Lung (tissue), 12 donors: ENCODE results near the gene STRADB. TPM values are rescaled to one million over a fixed set of nuclear protein-coding genes. Genes with fewer than 3 reads are reported as not detected.
"Not testable (repeated sequence)": the region's sequence is repeated elsewhere in the genome, so short reads cannot be mapped to it uniquely, and the experiment has no call there.

Experiments used
- ATAC-seq: fragments of 200-7000 bp; cut with Tn5 transposase; one replicate; pipeline ENCODE4 v1.9.1; 2020; ENCODE audit warnings: moderate number of reproducible peaks; ENCODE audit not compliant: insufficient read depth, low FRiP score
- DNase-seq, 3 donors: peaks; one replicate each; pipeline ENCODE4 v3.0.0-alpha.2; 2013 to 2017
- H3K27ac ChIP-seq, 2 donors: one replicate each; pipeline ENCODE4 v1.5.1; 2013; ENCODE audit warnings: mild to moderate bottlenecking in 2 of 2, moderate library complexity in 2 of 2, control low read depth in 1 of 2, inconsistent platforms in 1 of 2, low read depth in 1 of 2, low read length in 1 of 2
- H3K27me3 ChIP-seq, 3 donors: one replicate each; pipeline ENCODE4 v1.5.1; 2013; ENCODE audit warnings: low read length in 2 of 3; ENCODE audit not compliant: control insufficient read depth in 3 of 3, insufficient read depth in 3 of 3
- H3K36me3 ChIP-seq, 4 donors: one replicate each; pipeline ENCODE4 v1.5.1; 2013; ENCODE audit warnings: low read length in 4 of 4, mild to moderate bottlenecking in 1 of 4, moderate library complexity in 1 of 4; ENCODE audit not compliant: control insufficient read depth in 4 of 4, insufficient read depth in 4 of 4
- H3K4me1 ChIP-seq, 5 donors: one replicate each; pipeline ENCODE4 v1.5.1; 2013; ENCODE audit warnings: low read length in 5 of 5, mild to moderate bottlenecking in 2 of 5, moderate library complexity in 1 of 5; ENCODE audit not compliant: control insufficient read depth in 5 of 5, insufficient read depth in 5 of 5
- H3K4me3 ChIP-seq: one replicate; pipeline ENCODE4 v1.5.1; 2013; ENCODE audit warnings: mild to moderate bottlenecking, control low read depth, moderate library complexity
- H3K9ac ChIP-seq, 2 donors: one replicate each; pipeline ENCODE4 v1.5.1; 2013; ENCODE audit warnings: low read length in 2 of 2, control low read depth in 1 of 2; ENCODE audit not compliant: insufficient read depth in 1 of 2
- H3K9me3 ChIP-seq, 4 donors: one replicate each; pipeline ENCODE4 v1.5.1; 2013; ENCODE audit warnings: low read length in 3 of 4, mild to moderate bottlenecking in 1 of 4, moderate library complexity in 1 of 4; ENCODE audit not compliant: control insufficient read depth in 4 of 4, insufficient read depth in 3 of 4
- CTCF ChIP-seq: IDR thresholded peaks from 2 replicates; pipeline ENCODE4 v1.5.1; 2012; ENCODE audit warnings: mild to moderate bottlenecking; ENCODE audit errors: control extremely low read depth, extremely low read depth
- WGBS, 2 donors: extraction: QIAGEN DNeasy Blood & Tissue Kit; methylation state at CpG; one replicate each; pipeline ENCODE4 v1.1.7; 2013; 5-methylcytosine and 5-hydroxymethylcytosine counted together
- polyA plus RNA-seq, 2 donors: library from polyadenylated mRNA; stranded (reverse); fragments of 200-250 nt; gene quantifications; one replicate each; pipeline ENCODE4 v1.2.1, GENCODE V29; 2013
- total RNA-seq, 2 donors: library from RNA; depleted of rRNA in 1 of 2; stranded (reverse); fragments of >200 nt in 1 of 2; gene quantifications; one replicate each; pipeline ENCODE4 v1.2.1, GENCODE V29; 2014 to 2021
- donor health status: control.
- donor health status: control.
- donor health status: Bipolar disorder and iron deficiency.
- donor health status: healthy.
- donor health status: DM: yes; HTN: yes; CAD: no.

The STRADB gene
- total and polyA plus RNA-seq, 4 donors, result 10.3 to 58.6 (median 16.8) TPM

- no peaks in the 10 kb centered on the region for H3K27me3 ChIP-seq
- H3K4me1 ChIP-seq, result peaks cover 5 to 27% (median 24%) of the 10 kb centered on the region in 5 donors
- TF ChIP-seq CTCF, result no peak
- DNase-seq (no peak), ATAC-seq (peak; percentile 41)
- no peaks in the 10 kb centered on the region for H3K9me3 ChIP-seq
- H3K9ac ChIP-seq, result no peak overlapping the region
- H3K4me3 ChIP-seq, result no peak overlapping the region
- peak overlapping the region; percentile 53 to 85 for H3K27ac ChIP-seq
- 35 to 63% methylated on average over 11 of the region's 11 CpGs for WGBS, 2 donors
- H3K36me3 ChIP-seq, result peaks cover 0 to 4% (median under 1%) of the 10 kb centered on the region in 4 donors
Observed at GRCh38 chr2:201433394-201433995, 18.0 kb upstream of the STRADB start.

GRCh38 chr2:201436141-201436540 is 15.4 kb upstream of the STRADB start:
- Histone ChIP-seq H3K27me3 (no peaks in the 10 kb centered on the region), H3K4me1 (peaks cover 5 to 30% (median 20%) of the 10 kb centered on the region in 5 donors), H3K4me3 (no peak overlapping the region), H3K9ac (no peak overlapping the region), H3K27ac (no peak overlapping the region), H3K36me3 (peaks cover 0 to 2% (median 0%) of the 10 kb centered on the region in 4 donors), H3K9me3 (no peaks in the 10 kb centered on the region)
- 99 to 100% methylated on average over 2 of the region's 2 CpGs for WGBS, 2 donors
- ATAC-seq, result no peak
- no peak for DNase-seq
- no peak for TF ChIP-seq CTCF

GRCh38 chr2:201439336-201439922 is 12.1 kb upstream of the STRADB start:
- H3K27ac ChIP-seq, H3K9ac ChIP-seq, ATAC-seq, H3K9me3 ChIP-seq, DNase-seq, H3K4me3 ChIP-seq, H3K27me3 ChIP-seq, H3K36me3 ChIP-seq: not testable (repeated sequence)
- H3K4me1 ChIP-seq, result peaks cover 0 to 12% (median 6%) of the 10 kb centered on the region in 5 donors
- 87 to 96% methylated on average over 1 of the region's 3 CpGs for WGBS, 2 donors

GRCh38 chr2:201440182-201440581 is 11.4 kb upstream of the STRADB start:
- no peak for TF ChIP-seq CTCF
- Histone ChIP-seq H3K9me3 (no peaks in the 10 kb centered on the region), H3K27ac (no peak overlapping the region), H3K27me3 (no peaks in the 10 kb centered on the region), H3K4me3 (no peak overlapping the region), H3K4me1 (peaks cover 0 to 16% (median 6%) of the 10 kb centered on the region in 5 donors), H3K36me3 (peaks cover 0 to 1% (median 0%) of the 10 kb centered on the region in 4 donors), H3K9ac (no peak overlapping the region)
- ATAC-seq (no peak), DNase-seq (peak; percentile 39 to 84 (median 65))
- WGBS, 2 donors, result 51 to 62% methylated on average over 1 of the region's 1 CpG
